HEK293 (cell line): ENCODE data around the gene SPECC1L.

ENCODE experiments used
- CTCF ChIA-PET: fragments of 350-600 bp; formaldehyde crosslinking; extraction: SDS; loops from one replicate; lab custom pipeline; 2021; ENCODE audit warnings: antibody characterized with exemption; lab: Yijun Ruan, JAX
- POLR2A ChIA-PET: fragments of 300-600 bp; formaldehyde crosslinking; extraction: SDS; loops from one replicate; lab custom pipeline; 2020; ENCODE audit warnings: antibody characterized with exemption, inconsistent platforms; lab: Yijun Ruan, JAX
- H3K27ac ChIP-seq: fragments of 200-500 bp; sonication (Bioruptor generic); 2 replicates; pipeline ENCODE4 v1.5.1; 2014; ENCODE audit warnings: low read depth, low read length, control low read depth, inconsistent platforms; ENCODE audit errors: extremely low read depth
- H3K36me3 ChIP-seq, 2 experiments: fragments of 200-500 bp in 1 of 2; sonication (Bioruptor generic) in 1 of 2; 1 replicate in 1 of 2; 2 replicates in 1 of 2; pipeline ENCODE4 v1.5.1; 2014 to 2017; ENCODE audit warnings: inconsistent platforms in 2 of 2, low read length in 2 of 2; ENCODE audit not compliant: control insufficient read depth in 2 of 2, insufficient read depth in 1 of 2
- H3K4me1 ChIP-seq: fragments of 200-500 bp; sonication (Bioruptor generic); 2 replicates; pipeline ENCODE4 v1.5.1; 2014; ENCODE audit warnings: mild to moderate bottlenecking, low read length, inconsistent platforms; ENCODE audit not compliant: control insufficient read depth, insufficient read depth
- H3K4me3 ChIP-seq: 2 replicates; pipeline ENCODE4 v1.5.1; 2011; ENCODE audit warnings: low read depth, mild to moderate bottlenecking, control low read depth, low read length, moderate library complexity
- H3K9me3 ChIP-seq: fragments of 200-500 bp; sonication (Bioruptor generic); 2 replicates; pipeline ENCODE4 v1.5.1; 2014; ENCODE audit warnings: low read depth, low read length, inconsistent platforms; ENCODE audit not compliant: control insufficient read depth, insufficient read depth
- EGR2 ChIP-seq: fragments of 450-650 bp; formaldehyde crosslinking; IDR thresholded peaks from 2 replicates; pipeline ENCODE4 v1.5.1; 2016; ENCODE audit warnings: low read depth, missing biosample characterization, missing genetic modification characterization
- FEZF1 ChIP-seq: fragments of 450-650 bp; formaldehyde crosslinking; IDR thresholded peaks from 2 replicates; pipeline ENCODE4 v1.5.1; 2016; ENCODE audit warnings: missing biosample characterization, missing genetic modification characterization
- KLF10 ChIP-seq: fragments of 450-650 bp; IDR thresholded peaks from 2 replicates; pipeline ENCODE4 v1.5.1; 2018; ENCODE audit warnings: missing biosample characterization, mild to moderate bottlenecking, missing genetic modification characterization
- PRDM1 ChIP-seq: fragments of 450-650 bp; formaldehyde crosslinking; IDR thresholded peaks from 2 replicates; pipeline ENCODE4; 2016; ENCODE audit warnings: missing biosample characterization, missing genetic modification characterization
- REPIN1 ChIP-seq: fragments of 450-650 bp; formaldehyde crosslinking; IDR thresholded peaks from 2 replicates; pipeline ENCODE4 v1.5.1; 2017; ENCODE audit warnings: missing biosample characterization, missing genetic modification characterization, low read depth
- SP7 ChIP-seq: fragments of 450-650 bp; formaldehyde crosslinking; IDR thresholded peaks from 2 replicates; pipeline ENCODE4 v1.5.1; 2016; ENCODE audit warnings: missing biosample characterization, missing genetic modification characterization
- ZBTB1 ChIP-seq: fragments of 450-650 bp; formaldehyde crosslinking; IDR thresholded peaks from 2 replicates; pipeline ENCODE4 v1.5.1; 2016; ENCODE audit warnings: missing biosample characterization, missing genetic modification characterization
- ZFHX2 ChIP-seq: fragments of 450-650 bp; formaldehyde crosslinking; conservative IDR thresholded peaks from 2 replicates; pipeline ENCODE4 v1.5.1; 2016; ENCODE audit warnings: missing biosample characterization, missing genetic modification characterization
- ZNF140 ChIP-seq: fragments of 450-650 bp; formaldehyde crosslinking; IDR thresholded peaks from 2 replicates; pipeline ENCODE4 v1.5.1; 2016; ENCODE audit warnings: missing biosample characterization, missing genetic modification characterization
- ZNF146 ChIP-seq: fragments of 450-650 bp; formaldehyde crosslinking; IDR thresholded peaks from 2 replicates; pipeline ENCODE4 v1.5.1; 2016; ENCODE audit warnings: missing biosample characterization, missing genetic modification characterization
- ZNF169 ChIP-seq: fragments of 450-650 bp; formaldehyde crosslinking; IDR thresholded peaks from 2 replicates; pipeline ENCODE4 v1.5.1; 2016; ENCODE audit warnings: missing biosample characterization, missing genetic modification characterization
- ZNF2 ChIP-seq: fragments of 450-650 bp; formaldehyde crosslinking; IDR thresholded peaks from 2 replicates; pipeline ENCODE4 v1.5.1; 2016; ENCODE audit warnings: missing biosample characterization, missing genetic modification characterization
- ZNF202 ChIP-seq: fragments of 450-650 bp; formaldehyde crosslinking; IDR thresholded peaks from 2 replicates; pipeline ENCODE4 v1.5.1; 2016; ENCODE audit warnings: missing biosample characterization, missing genetic modification characterization, borderline replicate concordance
- ZNF24 ChIP-seq: fragments of 450-650 bp; formaldehyde crosslinking; IDR thresholded peaks from 2 replicates; pipeline ENCODE4 v1.5.1; 2016; ENCODE audit warnings: missing biosample characterization, missing genetic modification characterization
- ZNF248 ChIP-seq: fragments of 450-650 bp; formaldehyde crosslinking; IDR thresholded peaks from 2 replicates; pipeline ENCODE4 v1.5.1; 2017; ENCODE audit warnings: missing biosample characterization, missing genetic modification characterization
- ZNF274 ChIP-seq, 2 experiments: fragments of 200-500 bp in 1 of 2; fragments of 450-650 bp in 1 of 2; sonication (Bioruptor generic) in 1 of 2; formaldehyde crosslinking in 1 of 2; IDR thresholded peaks; 2 replicates each; pipeline versions ENCODE4 v1.5.1 to v1.6.1; 2014 to 2016; ENCODE audit warnings: borderline replicate concordance in 1 of 2, inconsistent platforms in 1 of 2, low read length in 1 of 2, missing biosample characterization in 1 of 2, missing genetic modification characterization in 1 of 2
- ZNF324 ChIP-seq: fragments of 450-650 bp; formaldehyde crosslinking; IDR thresholded peaks from 2 replicates; pipeline ENCODE4 v1.5.1; 2016; ENCODE audit warnings: missing biosample characterization, missing genetic modification characterization
- ZNF341 ChIP-seq: fragments of 450-650 bp; formaldehyde crosslinking; IDR thresholded peaks from 2 replicates; pipeline ENCODE4; 2016; ENCODE audit warnings: low read depth, missing biosample characterization, missing genetic modification characterization
- ZNF366 ChIP-seq: fragments of 450-650 bp; formaldehyde crosslinking; conservative IDR thresholded peaks from 2 replicates; pipeline ENCODE4 v1.5.1; 2016; ENCODE audit warnings: missing biosample characterization, missing genetic modification characterization
- ZNF521 ChIP-seq: fragments of 450-650 bp; formaldehyde crosslinking; IDR thresholded peaks from 2 replicates; pipeline ENCODE4 v1.5.1; 2017; ENCODE audit warnings: missing biosample characterization, mild to moderate bottlenecking, missing genetic modification characterization
- ZNF548 ChIP-seq: fragments of 450-650 bp; formaldehyde crosslinking; IDR thresholded peaks from 2 replicates; pipeline ENCODE4 v1.5.1; 2016; ENCODE audit warnings: missing biosample characterization, missing genetic modification characterization
- ZNF707 ChIP-seq: fragments of 450-650 bp; formaldehyde crosslinking; IDR thresholded peaks from 2 replicates; pipeline ENCODE4 v1.5.1; 2016; ENCODE audit warnings: missing biosample characterization, missing genetic modification characterization
- TF ChIP-seq, protein P1 (sequence below): IDR thresholded peaks from 2 replicates; pipeline ENCODE4 v1.6.1; 2011; ENCODE audit warnings: mild to moderate bottlenecking, low read depth, low read length, borderline replicate concordance
- TF ChIP-seq, protein P2 (sequence below): fragments of 450-650 bp; formaldehyde crosslinking; IDR thresholded peaks from 2 replicates; pipeline ENCODE4 v1.5.1; 2017; ENCODE audit warnings: missing biosample characterization, missing genetic modification characterization
- TF ChIP-seq, protein P3 (sequence below): fragments of 450-650 bp; formaldehyde crosslinking; optimal IDR thresholded peaks from 2 replicates; pipeline ENCODE3; 2016; ENCODE audit warnings: missing biosample characterization, mild to moderate bottlenecking, missing genetic modification characterization

SPECC1L gene

DNA sequence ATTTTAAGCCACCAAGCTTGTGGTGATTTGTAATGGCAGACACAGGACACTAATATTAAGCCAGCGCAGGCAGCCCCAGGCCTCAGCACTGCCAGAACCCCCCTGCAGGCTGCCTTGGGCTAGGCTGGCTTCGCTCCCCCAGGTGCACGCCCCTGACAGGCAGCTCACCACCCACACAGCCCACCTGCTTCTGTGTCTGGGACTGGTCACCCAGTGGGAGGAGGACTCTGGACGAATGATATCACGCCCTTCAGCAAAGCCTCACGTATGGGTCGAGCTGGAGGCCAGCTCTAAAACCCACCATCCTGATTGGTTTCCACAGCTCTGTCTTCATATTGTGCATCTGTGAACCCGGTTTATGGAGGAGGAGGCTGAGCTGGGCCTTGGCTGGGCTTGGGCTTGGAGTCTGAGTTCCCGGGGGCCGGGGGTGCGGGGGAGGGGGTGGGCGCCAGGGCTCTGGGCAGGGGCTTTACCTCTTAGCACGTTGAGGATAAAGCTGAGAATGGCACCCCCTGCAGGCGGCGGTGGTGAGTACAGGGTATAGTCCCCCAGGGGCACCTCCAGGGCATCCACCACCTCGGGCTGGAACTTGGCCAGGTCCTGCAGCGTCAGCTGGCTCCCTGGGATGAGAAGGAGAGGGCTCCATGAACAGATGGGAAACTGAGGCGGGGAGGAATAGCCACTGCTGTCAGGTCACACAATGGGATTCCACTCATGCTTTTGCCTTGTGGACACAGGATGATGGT is 39.5 kb upstream of the SPECC1L start:
- TF ChIP-seq ZFHX2 (tag by site-specific recombination) (peak; percentile 57), EGR2 (tag by site-specific recombination) (peak; percentile 67), ZNF169 (no peak)
- TF ChIP-seq, protein P1, sequence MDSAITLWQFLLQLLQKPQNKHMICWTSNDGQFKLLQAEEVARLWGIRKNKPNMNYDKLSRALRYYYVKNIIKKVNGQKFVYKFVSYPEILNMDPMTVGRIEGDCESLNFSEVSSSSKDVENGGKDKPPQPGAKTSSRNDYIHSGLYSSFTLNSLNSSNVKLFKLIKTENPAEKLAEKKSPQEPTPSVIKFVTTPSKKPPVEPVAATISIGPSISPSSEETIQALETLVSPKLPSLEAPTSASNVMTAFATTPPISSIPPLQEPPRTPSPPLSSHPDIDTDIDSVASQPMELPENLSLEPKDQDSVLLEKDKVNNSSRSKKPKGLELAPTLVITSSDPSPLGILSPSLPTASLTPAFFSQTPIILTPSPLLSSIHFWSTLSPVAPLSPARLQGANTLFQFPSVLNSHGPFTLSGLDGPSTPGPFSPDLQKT = no peak
- no peaks in the 10 kb centered on the region for H3K36me3 ChIP-seq
- H3K4me3 ChIP-seq = no peak overlapping the region
- H3K27ac ChIP-seq = no peak overlapping the region
- POLR2A ChIA-PET = no interaction called here
- no peaks in the 10 kb centered on the region for H3K4me1 ChIP-seq
- CTCF ChIA-PET = interaction anchor here (0.5 to 1.7 kb wide), 9 partner anchors 9 to 460 kb away, joined by 3 to 9 read pairs (median 4); partner anchors contain the start of gene GGT5
- H3K9me3 ChIP-seq = no peaks in the 10 kb centered on the region

DNA sequence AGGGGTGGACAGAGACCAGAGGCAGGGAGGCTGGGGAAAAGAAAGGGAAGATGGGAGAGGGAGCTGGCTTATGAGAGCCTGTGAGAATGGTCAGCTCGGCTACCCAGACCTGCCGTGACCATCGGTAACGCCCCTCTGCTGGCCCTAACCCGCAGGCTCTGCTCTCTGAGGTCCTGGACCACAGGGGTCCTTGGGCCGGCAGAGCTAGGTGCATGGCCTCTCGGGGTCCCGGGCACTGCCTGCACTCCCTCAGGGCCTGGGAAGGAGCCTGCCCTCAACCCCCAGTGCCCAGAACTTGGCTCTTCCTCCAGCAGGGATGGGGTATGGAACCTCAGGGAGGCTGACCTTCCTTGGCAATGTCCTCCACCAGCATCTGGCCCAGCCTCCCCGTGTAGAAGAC is 38.9 kb upstream of the SPECC1L start:
- Histone ChIP-seq H3K9me3 (no peaks in the 10 kb centered on the region), H3K27ac (no peak overlapping the region), H3K4me1 (no peaks in the 10 kb centered on the region), H3K4me3 (no peak overlapping the region), H3K36me3 (no peaks in the 10 kb centered on the region)
- ChIA-PET POLR2A (interaction anchor here (0.5 to 0.6 kb wide), 2 partner anchors 180 to 1067 kb away, joined by 3 to 5 read pairs; no protein-coding TSS in a partner anchor), CTCF (interaction anchor here (0.7 to 1.6 kb wide), 7 partner anchors 9 to 402 kb away, joined by 3 to 6 read pairs (median 4); partner anchors contain the start of gene GGT5)
- TF ChIP-seq ZNF2 (tag by site-specific recombination) (no peak), SP7 (no peak), ZNF248 (no peak), ZNF366 (tag by site-specific recombination) (no peak), ZNF169 (no peak)

DNA sequence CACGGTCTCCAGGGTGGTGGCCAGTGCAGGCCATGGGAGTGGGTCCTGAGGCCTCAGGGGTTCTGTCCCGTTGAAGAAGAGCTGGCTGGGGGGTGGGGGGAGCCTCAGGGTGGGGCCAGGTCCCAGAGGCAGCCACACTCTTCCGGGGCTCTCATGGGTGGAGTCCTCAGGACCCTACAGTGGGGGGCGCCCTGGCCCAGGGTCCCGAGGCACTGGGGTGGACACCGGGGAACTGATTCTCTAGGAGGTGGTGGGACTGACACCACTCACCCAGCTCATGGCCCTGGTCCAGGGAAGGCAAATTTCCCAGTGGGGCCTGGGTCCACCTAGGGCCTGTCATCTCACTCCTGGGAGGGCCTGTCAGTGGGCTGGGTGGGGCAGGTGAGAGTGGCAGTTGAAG is 38.5 kb upstream of the SPECC1L start:
- POLR2A ChIA-PET = interaction anchor here (0.5 to 0.6 kb wide), 2 partner anchors 180 to 1066 kb away, joined by 3 to 5 read pairs; no protein-coding TSS in a partner anchor
- CTCF ChIA-PET = interaction anchor here (0.9 to 1.6 kb wide), 4 partner anchors 9 to 15 kb away, joined by 3 to 5 read pairs (median 4); no protein-coding TSS in a partner anchor
- H3K27ac ChIP-seq = no peak overlapping the region
- no peaks in the 10 kb centered on the region for H3K9me3 ChIP-seq
- TF ChIP-seq, protein P2, sequence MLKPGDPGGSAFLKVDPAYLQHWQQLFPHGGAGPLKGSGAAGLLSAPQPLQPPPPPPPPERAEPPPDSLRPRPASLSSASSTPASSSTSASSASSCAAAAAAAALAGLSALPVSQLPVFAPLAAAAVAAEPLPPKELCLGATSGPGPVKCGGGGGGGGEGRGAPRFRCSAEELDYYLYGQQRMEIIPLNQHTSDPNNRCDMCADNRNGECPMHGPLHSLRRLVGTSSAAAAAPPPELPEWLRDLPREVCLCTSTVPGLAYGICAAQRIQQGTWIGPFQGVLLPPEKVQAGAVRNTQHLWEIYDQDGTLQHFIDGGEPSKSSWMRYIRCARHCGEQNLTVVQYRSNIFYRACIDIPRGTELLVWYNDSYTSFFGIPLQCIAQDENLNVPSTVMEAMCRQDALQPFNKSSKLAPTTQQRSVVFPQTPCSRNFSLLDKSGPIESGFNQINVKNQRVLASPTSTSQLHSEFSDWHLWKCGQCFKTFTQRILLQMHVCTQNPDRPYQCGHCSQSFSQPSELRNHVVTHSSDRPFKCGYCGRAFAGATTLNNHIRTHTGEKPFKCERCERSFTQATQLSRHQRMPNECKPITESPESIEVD (tag by site-specific recombination) = no peak
- TF ChIP-seq, protein P3, sequence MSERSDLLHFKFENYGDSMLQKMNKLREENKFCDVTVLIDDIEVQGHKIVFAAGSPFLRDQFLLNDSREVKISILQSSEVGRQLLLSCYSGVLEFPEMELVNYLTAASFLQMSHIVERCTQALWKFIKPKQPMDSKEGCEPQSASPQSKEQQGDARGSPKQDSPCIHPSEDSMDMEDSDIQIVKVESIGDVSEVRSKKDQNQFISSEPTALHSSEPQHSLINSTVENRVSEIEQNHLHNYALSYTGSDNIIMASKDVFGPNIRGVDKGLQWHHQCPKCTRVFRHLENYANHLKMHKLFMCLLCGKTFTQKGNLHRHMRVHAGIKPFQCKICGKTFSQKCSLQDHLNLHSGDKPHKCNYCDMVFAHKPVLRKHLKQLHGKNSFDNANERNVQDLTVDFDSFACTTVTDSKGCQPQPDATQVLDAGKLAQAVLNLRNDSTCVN (tag by site-specific recombination) = no peak
- TF ChIP-seq REPIN1 (tag by site-specific recombination) (no peak), KLF10 (tag by site-specific recombination) (no peak), ZNF274 (IDR thresholded peaks at IDR 0.05; ENCODE audit: low read length) (no peak), ZNF274 (tag by site-specific recombination; IDR thresholded peaks at IDR 0.05; ENCODE audit: borderline replicate concordance) (no peak), ZNF548 (tag by site-specific recombination) (no peak), ZNF707 (tag by site-specific recombination) (no peak), ZBTB1 (tag by site-specific recombination) (no peak), ZNF521 (no peak), ZNF146 (tag by site-specific recombination) (no peak), PRDM1 (tag by site-specific recombination) (no peak), ZNF341 (tag by site-specific recombination) (no peak), ZNF24 (tag by site-specific recombination) (no peak), ZNF140 (tag by site-specific recombination) (no peak), FEZF1 (tag by site-specific recombination) (no peak), ZNF324 (tag by site-specific recombination) (no peak), ZNF366 (tag by site-specific recombination) (no peak), ZNF202 (no peak)
- no peaks in the 10 kb centered on the region for H3K36me3 ChIP-seq
- no peak overlapping the region for H3K4me3 ChIP-seq
- no peaks in the 10 kb centered on the region for H3K4me1 ChIP-seq
